Putamen (tissue), 1 donor: ENCODE measurements around the gene DEPDC7.
"Not testable (repeated sequence)": the region's sequence is repeated elsewhere in the genome, so short reads cannot be mapped to it uniquely, and the experiment has no call there.

ENCODE experiments used
- DNase-seq: peaks from one replicate; pipeline ENCODE4 v3.0.0-alpha.2; 2016; ENCODE audit warnings: low spot score

The DEPDC7 gene

DNA sequence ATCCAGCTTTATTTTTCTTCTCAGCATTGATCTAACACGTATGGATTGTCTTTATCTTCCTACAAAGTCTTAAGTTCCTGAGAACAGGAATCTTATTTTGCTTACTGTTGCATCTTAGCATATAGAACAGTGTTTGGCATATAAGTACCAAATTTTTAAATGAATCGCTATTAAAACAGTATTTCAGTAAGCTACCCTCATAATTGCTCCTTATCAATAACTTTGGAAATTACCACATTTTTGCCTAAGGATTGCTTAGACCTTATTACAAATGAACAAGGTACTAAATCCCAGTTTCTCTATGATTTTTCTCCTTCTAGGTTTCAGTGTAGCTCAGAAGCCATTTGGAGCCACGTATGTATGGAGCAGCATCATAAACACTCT lies 9.7 kb downstream of the DEPDC7 start:
- no peak for DNase-seq

DNA sequence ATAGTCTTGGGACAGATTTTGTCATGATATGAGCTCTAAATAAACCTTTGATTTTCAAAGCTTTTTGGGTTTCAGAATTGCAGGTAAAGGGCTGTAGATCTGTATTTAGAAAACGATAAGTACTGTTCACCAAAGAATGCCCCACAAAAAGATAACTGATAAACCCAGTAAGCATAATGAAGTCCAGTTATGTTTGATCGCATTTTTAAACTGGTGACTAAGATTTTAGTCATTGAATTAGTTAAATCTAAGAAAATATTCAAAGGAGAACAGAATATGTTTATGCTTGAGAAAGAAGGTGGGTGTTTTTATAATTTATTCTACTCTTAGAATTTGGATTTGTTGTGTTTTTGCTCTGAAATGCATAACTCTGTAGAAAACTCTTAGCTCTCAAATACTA lies 11.6 kb downstream of the DEPDC7 start:
- DNase-seq, result no peak

- DNase-seq, result no peak
Measured at GRCh38 chr11:33027846-33028536, 12.3 kb downstream of the DEPDC7 start.

DNA sequence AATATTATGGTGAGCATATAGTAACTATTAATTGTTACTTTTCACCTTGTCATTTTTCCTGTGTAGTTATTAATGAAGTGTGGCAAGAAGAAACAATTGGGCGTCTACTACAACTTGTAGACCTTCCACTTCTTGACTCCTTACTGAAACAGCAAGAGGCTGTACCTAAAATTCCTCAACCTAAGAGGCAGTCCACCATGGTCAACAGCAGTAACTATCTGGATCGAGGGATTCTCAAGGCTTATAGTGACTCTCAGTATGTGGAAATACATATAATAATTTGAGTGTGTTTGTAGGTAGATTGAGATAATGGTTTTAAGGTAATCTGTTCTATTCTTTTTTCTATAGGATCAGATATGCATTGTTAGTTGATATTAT lies 12.8 kb downstream of the DEPDC7 start:
- no peak for DNase-seq

- not testable (repeated sequence) for DNase-seq
Measured at GRCh38 chr11:33029218-33029617, 13.5 kb downstream of the DEPDC7 start.

GRCh38 chr11:33033493-33033892 lies 17.8 kb downstream of the DEPDC7 start:
- DNase-seq, result no peak

DNA sequence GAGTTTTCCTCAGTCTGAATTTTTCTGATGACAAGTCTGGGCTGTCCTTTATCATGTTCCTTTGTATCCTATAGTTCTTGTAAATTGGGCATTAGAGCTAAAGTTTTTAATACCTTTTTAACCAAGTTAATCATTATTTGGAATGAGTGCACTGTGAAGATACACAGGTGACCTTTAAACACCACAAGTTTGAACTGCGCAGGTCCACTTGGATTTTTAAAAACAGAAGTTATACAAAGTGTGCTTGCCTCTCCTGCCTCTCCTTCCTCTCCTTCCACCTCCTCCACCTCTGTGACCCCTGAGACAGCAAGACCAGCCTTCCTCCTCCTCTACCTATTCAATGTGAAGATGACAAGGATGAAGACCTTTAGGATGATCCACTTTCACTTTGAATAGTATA lies 19.3 kb downstream of the DEPDC7 start:
- DNase-seq, result no peak

DNA sequence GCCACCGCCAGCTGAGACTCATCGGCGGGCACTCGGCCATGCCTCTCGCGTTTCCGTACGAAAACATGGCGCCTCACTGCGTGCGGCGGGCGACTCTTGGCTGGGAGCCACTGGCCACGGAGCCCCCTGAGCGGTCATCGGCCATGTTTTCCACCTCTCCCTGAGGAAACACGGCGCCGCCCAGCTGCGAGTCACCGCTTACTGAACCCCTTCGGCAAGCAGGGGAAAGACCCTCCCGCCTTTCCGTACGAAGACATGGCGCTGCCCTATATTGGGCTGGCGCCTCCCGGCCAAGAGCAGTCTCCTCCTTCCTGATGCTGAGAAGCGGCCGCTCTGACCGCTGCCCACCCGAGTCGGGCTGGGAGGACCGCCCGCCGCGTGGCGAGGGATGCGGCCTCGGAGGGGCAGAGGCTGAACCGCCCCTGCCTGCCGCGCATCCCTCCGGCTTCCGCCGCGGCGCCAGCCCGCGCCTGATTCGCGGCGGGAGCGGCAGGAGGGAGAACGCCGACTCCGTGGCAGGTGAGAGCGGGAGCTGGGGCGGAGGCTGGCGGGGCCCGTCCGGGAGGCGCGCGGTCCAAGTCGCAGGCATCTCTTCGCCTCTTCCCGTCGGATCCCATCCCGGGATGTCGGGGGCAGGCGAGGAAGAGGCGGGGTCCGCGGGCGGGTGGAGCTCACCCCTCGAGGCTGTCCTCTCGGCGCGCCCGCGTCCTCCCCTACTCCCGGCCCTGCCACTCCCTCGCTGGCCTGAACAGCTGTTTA lies 23.8 kb downstream of the DEPDC7 start, which contains the start of gene TCP11L1:
TCP11L1 (plus strand) TSS at position 299 of the 759 bp plus-strand sequence. CDS start 4,202 bp downstream, outside the sequence.
- peak; percentile 94 for DNase-seq

DNA sequence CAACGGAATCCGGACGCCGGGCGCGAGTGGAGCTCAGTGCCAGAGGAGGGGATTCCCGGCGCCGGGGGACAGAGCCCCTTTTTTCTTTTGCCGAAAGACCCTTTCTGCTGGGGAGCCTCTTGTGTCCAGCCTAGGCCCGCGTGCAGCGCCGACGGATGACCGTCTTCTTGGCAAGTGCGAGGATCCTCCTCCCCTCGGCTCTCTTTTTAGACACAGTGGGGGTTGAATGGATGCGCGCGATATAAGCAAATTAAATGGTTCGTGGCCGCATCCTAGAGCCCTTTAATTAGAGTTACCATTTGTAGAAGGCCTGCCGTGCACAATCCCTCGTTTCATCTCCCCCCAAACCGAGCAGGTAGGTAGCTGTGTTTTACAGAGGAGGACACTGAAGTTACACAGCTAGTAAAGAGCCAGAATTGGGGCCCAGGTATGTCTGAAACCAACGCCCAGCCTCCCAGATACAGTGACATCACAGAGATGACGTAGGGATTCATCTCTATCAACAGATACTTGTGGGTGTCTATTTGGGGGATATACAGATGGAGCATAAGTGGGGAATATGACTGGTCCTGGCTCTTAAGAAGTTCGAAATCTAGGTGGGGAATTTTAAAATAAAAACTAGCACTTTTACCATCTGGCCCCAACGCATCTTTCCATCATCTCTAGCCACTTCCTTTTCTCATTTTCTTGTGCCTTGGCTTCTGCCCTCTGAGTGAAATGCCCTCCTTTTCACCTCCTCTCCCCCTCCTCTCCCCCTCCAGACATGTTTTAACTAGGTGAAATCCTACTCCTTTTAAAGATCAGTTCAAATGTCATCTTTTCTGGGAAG lies 24.6 kb downstream of the DEPDC7 start:
- no peak for DNase-seq

- no peak for DNase-seq
Measured at GRCh38 chr11:33040862-33041453, 25.3 kb downstream of the DEPDC7 start.

- DNase-seq, result no peak
Measured at GRCh38 chr11:33043221-33043830, 27.6 kb downstream of the DEPDC7 start.

GRCh38 chr11:33044285-33044756 lies 28.6 kb downstream of the DEPDC7 start:
- no peak for DNase-seq

DNA sequence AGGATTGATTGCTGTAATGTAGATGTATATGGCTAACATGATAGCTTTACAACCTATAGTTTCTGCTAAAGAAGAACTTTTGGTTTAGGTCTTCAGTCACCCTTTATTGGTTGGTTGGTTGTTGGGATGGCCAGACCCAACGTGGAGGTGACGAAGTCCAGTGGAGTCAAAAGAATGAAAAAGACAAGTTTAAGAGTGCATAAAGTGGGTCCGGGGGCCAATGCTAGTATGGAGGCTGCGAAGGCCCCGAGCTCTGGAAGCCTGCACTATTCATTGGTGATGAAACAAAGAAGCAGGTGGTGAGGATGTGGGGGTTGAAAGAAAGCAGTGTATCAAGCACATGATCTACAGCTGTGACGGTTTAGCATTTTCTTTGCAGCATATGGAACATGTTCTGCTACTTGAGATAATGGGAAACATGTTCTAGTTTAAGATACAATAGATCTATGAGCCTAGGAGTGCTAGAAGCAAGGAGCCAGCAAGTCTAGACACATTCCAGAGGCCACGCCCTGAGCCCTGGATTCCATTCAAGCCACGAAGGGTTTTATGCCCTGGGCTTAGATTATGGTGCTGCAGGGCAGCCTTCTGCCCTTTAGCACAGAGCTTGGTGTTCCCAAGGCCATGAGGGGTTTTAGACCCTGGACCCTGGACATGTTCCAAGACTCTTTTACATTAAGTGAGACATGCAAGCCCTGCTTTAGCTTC lies 30.0 kb downstream of the DEPDC7 start:
- DNase-seq, result no peak

DNA sequence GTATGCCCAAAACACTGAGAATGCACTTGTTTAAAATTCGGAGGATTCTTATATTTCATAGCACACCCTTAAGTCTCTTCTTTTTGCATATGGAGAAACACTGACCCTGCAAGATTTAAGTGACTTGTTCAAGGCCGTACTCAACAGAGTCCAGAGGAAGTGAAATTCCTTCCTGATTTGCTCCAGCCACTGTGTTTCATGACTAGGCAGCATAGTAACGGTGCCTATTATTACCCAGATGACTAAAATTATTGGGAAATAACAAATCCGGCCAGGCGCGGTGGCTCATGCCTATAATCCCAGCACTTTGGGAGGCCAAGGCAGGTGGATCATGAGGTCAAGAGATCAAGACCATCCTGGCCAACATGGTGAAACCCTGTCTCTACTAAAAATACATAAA lies 33.0 kb downstream of the DEPDC7 start:
- DNase-seq, result not testable (repeated sequence)

- DNase-seq, result not testable (repeated sequence)
Measured at GRCh38 chr11:33049565-33050408, 34.1 kb downstream of the DEPDC7 start.

- no peak for DNase-seq
Measured at GRCh38 chr11:33052231-33052630, 36.6 kb downstream of the DEPDC7 start.

DNA sequence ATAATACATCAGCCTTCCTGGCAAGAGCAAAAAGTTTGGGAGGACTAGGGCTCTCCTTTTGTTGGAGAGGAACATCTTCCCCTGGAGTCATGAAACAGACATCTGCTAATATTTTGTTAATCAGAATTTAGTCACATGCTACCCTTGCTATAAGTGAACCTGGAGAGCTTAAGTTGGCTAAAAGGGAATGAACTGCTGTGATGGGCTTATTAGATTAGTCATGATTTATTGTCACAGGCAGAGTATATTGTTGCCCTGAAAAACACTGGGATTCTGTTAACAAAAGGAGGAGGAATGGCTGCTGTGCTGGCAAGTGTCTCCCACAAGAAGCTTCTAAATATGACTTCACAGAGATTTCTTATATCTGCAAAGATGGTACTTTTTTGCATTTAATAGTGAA lies 39.7 kb downstream of the DEPDC7 start:
- DNase-seq, result no peak

GRCh38 chr11:33057284-33057683 lies 41.6 kb downstream of the DEPDC7 start:
- no peak for DNase-seq

DNA sequence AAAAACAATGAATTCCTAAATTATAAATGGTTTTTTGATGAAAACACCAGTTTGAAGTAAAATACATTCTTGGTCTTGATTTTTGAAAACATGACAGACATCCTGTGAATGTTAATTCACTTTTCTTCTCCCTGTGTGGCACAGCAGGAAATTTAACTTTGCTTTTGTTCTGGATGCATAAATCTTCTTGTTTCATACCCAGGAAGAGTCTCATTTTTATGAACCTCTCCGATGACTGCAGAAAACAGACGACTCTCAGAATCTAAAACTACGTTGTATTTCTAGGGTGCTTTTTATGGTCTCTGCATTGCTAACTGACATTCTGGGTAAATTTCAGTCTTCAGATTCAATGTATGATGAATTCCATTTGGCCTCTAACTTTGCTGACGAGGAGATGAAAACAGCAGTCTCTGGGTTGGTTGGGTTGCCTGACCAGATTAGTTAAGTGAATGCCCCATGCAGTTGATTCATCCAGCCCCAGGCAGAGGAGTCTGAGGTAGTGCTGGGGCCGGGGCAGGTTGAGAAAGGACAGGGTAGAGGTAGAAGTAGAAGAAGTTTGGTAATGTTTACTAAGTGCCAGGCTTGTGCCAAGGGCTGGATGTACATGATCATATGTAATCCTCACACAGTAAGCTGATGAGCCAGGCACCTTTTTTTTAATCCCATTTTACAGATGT lies 43.8 kb downstream of the DEPDC7 start:
- DNase-seq, result no peak

- no peak for DNase-seq
Measured at GRCh38 chr11:33060271-33060670, 44.6 kb downstream of the DEPDC7 start.
